ENCODE measurements around the gene CLHC1.

CLHC1 gene

DNA sequence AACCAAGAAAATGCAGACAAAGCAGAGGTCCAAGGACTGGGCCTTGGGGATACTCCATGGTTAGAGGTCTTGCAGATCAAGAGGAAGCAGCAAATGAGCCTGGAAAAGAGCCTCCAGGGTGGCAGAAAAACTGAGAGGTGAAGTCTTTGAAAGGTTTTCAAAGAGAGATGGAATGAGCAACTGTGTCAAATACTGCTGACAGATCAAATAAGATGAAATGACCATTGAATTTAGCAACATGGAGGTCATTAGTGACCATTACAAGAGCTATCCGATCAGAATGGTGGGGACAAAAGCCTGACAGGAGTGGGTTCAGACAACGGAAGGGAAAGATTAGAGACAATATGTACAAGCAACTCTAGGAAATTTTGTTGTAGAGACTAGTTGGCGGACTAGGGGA is 1.5 kb downstream of the CLHC1 start:
- TF ChIP-seq TAF1 (IDR thresholded peaks at IDR 0.05; ENCODE audit: borderline replicate concordance, insufficient read depth, low read length) (no peak), SIN3A (IDR thresholded peaks at IDR 0.05; ENCODE audit: borderline replicate concordance, insufficient read depth, low read length) (no peak), POLR2AphosphoS5 (IDR thresholded peaks at IDR 0.05; ENCODE audit: low read depth, low read length) (no peak), REST (IDR thresholded peaks at IDR 0.05; ENCODE audit: insufficient read depth in 1 of 2, low read depth in 2 of 2, low read length in 2 of 2) (no peak), FOXP2 (optimal IDR thresholded peaks at IDR 0.05; ENCODE audit: borderline replicate concordance, extremely low read depth, extremely low read length, insufficient read depth) (no peak)

DNA sequence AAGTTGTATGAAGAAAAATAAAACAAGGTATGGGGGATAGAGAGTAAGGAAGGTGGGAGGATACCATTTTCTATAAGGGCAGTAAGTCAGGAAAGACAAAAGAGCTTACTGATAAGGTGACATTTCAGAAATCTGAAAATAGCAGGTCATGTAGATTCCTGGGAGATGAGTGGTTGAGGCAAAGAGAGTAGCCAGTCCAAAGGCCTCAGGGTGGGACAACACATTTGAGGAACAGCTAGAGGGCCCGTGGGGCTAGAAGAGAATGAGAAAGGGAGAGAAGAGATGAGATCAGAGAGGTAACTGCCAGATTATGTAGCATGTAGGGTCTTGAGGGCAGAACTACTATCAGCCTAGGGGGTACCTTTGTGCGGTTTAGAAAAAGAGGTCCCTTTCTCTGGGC is 2.9 kb downstream of the CLHC1 start:
- no peak for TF ChIP-seq SIN3A (IDR thresholded peaks at IDR 0.05; ENCODE audit: borderline replicate concordance, insufficient read depth, low read length)

- TF ChIP-seq REST (IDR thresholded peaks at IDR 0.05; ENCODE audit: insufficient read depth in 1 of 2, low read depth in 2 of 2, low read length in 2 of 2) (no peak), POLR2AphosphoS5 (IDR thresholded peaks at IDR 0.05; ENCODE audit: low read depth, low read length) (no peak), SIN3A (IDR thresholded peaks at IDR 0.05; ENCODE audit: borderline replicate concordance, insufficient read depth, low read length) (no peak), FOXP2 (optimal IDR thresholded peaks at IDR 0.05; ENCODE audit: borderline replicate concordance, extremely low read depth, extremely low read length, insufficient read depth) (no peak), TAF1 (IDR thresholded peaks at IDR 0.05; ENCODE audit: borderline replicate concordance, insufficient read depth, low read length) (no peak)
Measured at GRCh38 chr2:55228226-55228563, 3.9 kb downstream of the CLHC1 start.

GRCh38 chr2:55225481-55226020 is 6.5 kb downstream of the CLHC1 start:
- TF ChIP-seq TAF1 (IDR thresholded peaks at IDR 0.05; ENCODE audit: borderline replicate concordance, insufficient read depth, low read length), result no peak
- no peak for TF ChIP-seq FOXP2 (optimal IDR thresholded peaks at IDR 0.05; ENCODE audit: borderline replicate concordance, extremely low read depth, extremely low read length, insufficient read depth)
- TF ChIP-seq POLR2AphosphoS5 (IDR thresholded peaks at IDR 0.05; ENCODE audit: low read depth, low read length), result no peak
- TF ChIP-seq REST (IDR thresholded peaks at IDR 0.05; ENCODE audit: insufficient read depth in 1 of 2, low read depth in 2 of 2, low read length in 2 of 2), result no peak
- TF ChIP-seq SIN3A (IDR thresholded peaks at IDR 0.05; ENCODE audit: borderline replicate concordance, insufficient read depth, low read length), result no peak

DNA sequence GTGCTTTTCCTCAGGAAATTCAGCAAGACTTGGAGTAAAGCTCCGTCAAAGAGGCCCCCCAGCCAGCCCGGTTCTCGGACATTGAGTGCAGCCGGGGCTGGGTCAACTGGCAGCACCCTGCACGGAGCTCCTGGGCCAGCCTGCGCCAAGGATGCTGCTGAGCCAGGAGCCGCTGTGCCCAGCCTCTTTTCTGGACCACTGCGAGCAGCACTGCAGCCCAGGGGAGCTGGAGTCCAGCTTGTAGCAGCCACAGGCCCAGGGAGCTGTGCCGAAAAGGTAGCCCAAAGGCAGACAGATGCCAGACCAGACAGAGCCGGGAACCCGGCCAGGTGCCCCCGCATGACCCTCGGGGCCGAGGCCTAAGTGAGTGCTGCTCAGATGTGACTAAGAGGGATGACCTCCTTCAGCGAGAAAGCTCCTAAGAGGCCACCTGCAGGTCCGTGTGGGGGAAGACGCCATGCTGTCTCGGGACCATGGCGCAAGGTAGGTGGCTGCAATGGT is 7.3 kb downstream of the CLHC1 start:
- TF ChIP-seq SIN3A (IDR thresholded peaks at IDR 0.05; ENCODE audit: borderline replicate concordance, insufficient read depth, low read length), result no peak
- TF ChIP-seq POLR2AphosphoS5 (IDR thresholded peaks at IDR 0.05; ENCODE audit: low read depth, low read length), result no peak
- TF ChIP-seq REST (IDR thresholded peaks at IDR 0.05; ENCODE audit: insufficient read depth in 1 of 2, low read depth in 2 of 2, low read length in 2 of 2), result no peak
- TF ChIP-seq TAF1 (IDR thresholded peaks at IDR 0.05; ENCODE audit: borderline replicate concordance, insufficient read depth, low read length), result no peak
- TF ChIP-seq FOXP2 (optimal IDR thresholded peaks at IDR 0.05; ENCODE audit: borderline replicate concordance, extremely low read depth, extremely low read length, insufficient read depth), result no peak
